ENCODE measurements around the gene GFOD1. TPM values are rescaled to one million over a fixed set of nuclear protein-coding genes. Genes with fewer than 3 reads are reported as not detected.

Gene GFOD1
- total and polyA plus RNA-seq, 10 of the 15 experiments (the other 5 are each of a cell fraction or from before 2014, with no cell fraction given): 6.5 to 41.4 (median 16.0) TPM

DNA sequence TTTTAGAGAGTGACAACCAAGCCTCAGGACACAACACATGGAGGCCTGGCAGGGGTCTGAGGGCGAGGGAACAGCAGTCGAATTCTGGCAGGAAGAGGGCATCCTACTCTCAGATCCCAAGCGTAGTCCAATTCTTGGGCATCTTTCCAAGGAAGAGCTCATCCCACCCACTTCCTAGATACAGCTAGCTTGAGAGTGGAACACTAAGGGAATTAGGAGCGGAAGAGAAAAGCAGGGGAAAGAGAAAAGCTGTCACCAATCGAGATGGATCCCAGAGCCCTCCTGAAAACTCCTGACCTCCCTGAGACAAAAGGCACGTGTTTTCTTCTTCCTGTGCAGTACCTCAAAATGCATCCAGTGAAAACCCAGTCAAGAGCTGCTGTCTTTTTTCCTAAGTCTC lies 67.1 kb downstream of the GFOD1 start (continued):
- TF ChIP-seq E2F8 (IDR thresholded peaks at IDR 0.05; ENCODE audit: low read depth, partially characterized antibody): no peak
- no peak for TF ChIP-seq MYB (IDR thresholded peaks at IDR 0.05; ENCODE audit: borderline replicate concordance, low read depth, low read length)
- TF ChIP-seq, protein P1, sequence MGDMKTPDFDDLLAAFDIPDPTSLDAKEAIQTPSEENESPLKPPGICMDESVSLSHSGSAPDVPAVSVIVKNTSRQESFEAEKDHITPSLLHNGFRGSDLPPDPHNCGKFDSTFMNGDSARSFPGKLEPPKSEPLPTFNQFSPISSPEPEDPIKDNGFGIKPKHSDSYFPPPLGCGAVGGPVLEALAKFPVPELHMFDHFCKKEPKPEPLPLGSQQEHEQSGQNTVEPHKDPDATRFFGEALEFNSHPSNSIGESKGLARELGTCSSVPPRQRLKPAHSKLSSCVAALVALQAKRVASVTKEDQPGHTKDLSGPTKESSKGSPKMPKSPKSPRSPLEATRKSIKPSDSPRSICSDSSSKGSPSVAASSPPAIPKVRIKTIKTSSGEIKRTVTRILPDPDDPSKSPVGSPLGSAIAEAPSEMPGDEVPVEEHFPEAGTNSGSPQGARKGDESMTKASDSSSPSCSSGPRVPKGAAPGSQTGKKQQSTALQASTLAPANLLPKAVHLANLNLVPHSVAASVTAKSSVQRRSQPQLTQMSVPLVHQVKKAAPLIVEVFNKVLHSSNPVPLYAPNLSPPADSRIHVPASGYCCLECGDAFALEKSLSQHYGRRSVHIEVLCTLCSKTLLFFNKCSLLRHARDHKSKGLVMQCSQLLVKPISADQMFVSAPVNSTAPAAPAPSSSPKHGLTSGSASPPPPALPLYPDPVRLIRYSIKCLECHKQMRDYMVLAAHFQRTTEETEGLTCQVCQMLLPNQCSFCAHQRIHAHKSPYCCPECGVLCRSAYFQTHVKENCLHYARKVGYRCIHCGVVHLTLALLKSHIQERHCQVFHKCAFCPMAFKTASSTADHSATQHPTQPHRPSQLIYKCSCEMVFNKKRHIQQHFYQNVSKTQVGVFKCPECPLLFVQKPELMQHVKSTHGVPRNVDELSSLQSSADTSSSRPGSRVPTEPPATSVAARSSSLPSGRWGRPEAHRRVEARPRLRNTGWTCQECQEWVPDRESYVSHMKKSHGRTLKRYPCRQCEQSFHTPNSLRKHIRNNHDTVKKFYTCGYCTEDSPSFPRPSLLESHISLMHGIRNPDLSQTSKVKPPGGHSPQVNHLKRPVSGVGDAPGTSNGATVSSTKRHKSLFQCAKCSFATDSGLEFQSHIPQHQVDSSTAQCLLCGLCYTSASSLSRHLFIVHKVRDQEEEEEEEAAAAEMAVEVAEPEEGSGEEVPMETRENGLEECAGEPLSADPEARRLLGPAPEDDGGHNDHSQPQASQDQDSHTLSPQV (IDR thresholded peaks at IDR 0.05): no peak
- no peak for TF ChIP-seq DPF2 (IDR thresholded peaks at IDR 0.05)
- TF ChIP-seq BACH1 (IDR thresholded peaks at IDR 0.05; ENCODE audit: borderline replicate concordance): no peak
- no peak for TF ChIP-seq E4F1 (IDR thresholded peaks at IDR 0.05; ENCODE audit: borderline replicate concordance, partially characterized antibody)
- no peak for TF ChIP-seq NBN (IDR thresholded peaks at IDR 0.05)

All from GM12878 (cell line).